HUES48 (cell line): ENCODE data around the gene ETF1.

Source experiments
- H3K27ac ChIP-seq: one replicate; pipeline ENCODE4 v1.7.0; 2013; ENCODE audit warnings: low read depth, low read length, inconsistent platforms
- H3K27me3 ChIP-seq: 2 replicates; pipeline ENCODE4 v1.6.1; 2013; ENCODE audit warnings: mild to moderate bottlenecking, low read length; ENCODE audit not compliant: control insufficient read depth, insufficient read depth
- H3K36me3 ChIP-seq: 2 replicates; pipeline ENCODE4 v1.6.1; 2013; ENCODE audit warnings: low read length; ENCODE audit not compliant: control insufficient read depth, insufficient read depth
- H3K4me1 ChIP-seq: 2 replicates; pipeline ENCODE4 v1.6.1; 2013; ENCODE audit warnings: mild to moderate bottlenecking, low read length; ENCODE audit not compliant: control insufficient read depth, insufficient read depth
- H3K4me3 ChIP-seq: 2 replicates; pipeline ENCODE4 v1.5.1; 2013; ENCODE audit warnings: mild to moderate bottlenecking, low read depth, low read length
- H3K9ac ChIP-seq: 2 replicates; pipeline ENCODE4 v1.6.1; 2013; ENCODE audit warnings: mild to moderate bottlenecking, low read depth, low read length, moderate library complexity
- H3K9me3 ChIP-seq: 2 replicates; pipeline ENCODE4 v1.6.1; 2013; ENCODE audit warnings: low read length; ENCODE audit not compliant: control insufficient read depth, insufficient read depth

Gene ETF1

GRCh38 chr5:138542956-138543729 is at the start of gene ETF1:
ETF1 (minus strand) TSS chr5:138543236; CDS start chr5:138542918, 318 bp downstream.
- peaks cover 19% of the 10 kb centered on the region for H3K4me1 ChIP-seq

GRCh38 chr5:138588013-138588788 is 45.2 kb upstream of the ETF1 start:
- H3K27me3 ChIP-seq = no peaks in the 10 kb centered on the region
- no peak overlapping the region for H3K4me3 ChIP-seq
- H3K27ac ChIP-seq = no peak overlapping the region
- H3K9me3 ChIP-seq = no peaks in the 10 kb centered on the region
- no peaks in the 10 kb centered on the region for H3K36me3 ChIP-seq
- no peaks in the 10 kb centered on the region for H3K4me1 ChIP-seq
- no peak overlapping the region for H3K9ac ChIP-seq

More at GRCh38 chr5:138542956-138543729, at the start of gene ETF1:
- peak within 1 kb of the TSS; percentile 96 for H3K27ac ChIP-seq
- peak within 1 kb of the TSS; percentile 93 for H3K4me3 ChIP-seq
- no peaks in the 10 kb centered on the region for H3K27me3 ChIP-seq
- H3K9me3 ChIP-seq = no peaks in the 10 kb centered on the region
- peaks cover 30% of the 10 kb centered on the region for H3K36me3 ChIP-seq
- peak within 1 kb of the TSS; percentile 97 for H3K9ac ChIP-seq

GRCh38 chr5:138585157-138585556 is 42.1 kb upstream of the ETF1 start:
- H3K27ac ChIP-seq = no peak overlapping the region
- no peaks in the 10 kb centered on the region for H3K36me3 ChIP-seq
- no peaks in the 10 kb centered on the region for H3K9me3 ChIP-seq
- H3K27me3 ChIP-seq = no peaks in the 10 kb centered on the region
- H3K4me3 ChIP-seq = no peak overlapping the region
- H3K9ac ChIP-seq = no peak overlapping the region
- H3K4me1 ChIP-seq = no peaks in the 10 kb centered on the region

- H3K27ac ChIP-seq = no peak overlapping the region
- no peaks in the 10 kb centered on the region for H3K27me3 ChIP-seq
- no peak overlapping the region for H3K4me3 ChIP-seq
- H3K36me3 ChIP-seq = no peaks in the 10 kb centered on the region
- H3K4me1 ChIP-seq = no peaks in the 10 kb centered on the region
- no peak overlapping the region for H3K9ac ChIP-seq
- no peaks in the 10 kb centered on the region for H3K9me3 ChIP-seq
Measured at GRCh38 chr5:138583984-138584637, 41.1 kb upstream of the ETF1 start.

GRCh38 chr5:138582959-138583358 is 39.9 kb upstream of the ETF1 start:
- no peaks in the 10 kb centered on the region for H3K36me3 ChIP-seq
- H3K27ac ChIP-seq = no peak overlapping the region
- H3K27me3 ChIP-seq = no peaks in the 10 kb centered on the region
- H3K4me3 ChIP-seq = no peak overlapping the region
- H3K9me3 ChIP-seq = no peaks in the 10 kb centered on the region
- H3K4me1 ChIP-seq = no peaks in the 10 kb centered on the region
- no peak overlapping the region for H3K9ac ChIP-seq

GRCh38 chr5:138580777-138581176 is 37.7 kb upstream of the ETF1 start:
- Histone ChIP-seq H3K36me3 (no peaks in the 10 kb centered on the region), H3K9ac (no peak overlapping the region), H3K4me3 (no peak overlapping the region), H3K27me3 (no peaks in the 10 kb centered on the region), H3K9me3 (no peaks in the 10 kb centered on the region), H3K27ac (no peak overlapping the region), H3K4me1 (no peaks in the 10 kb centered on the region)

GRCh38 chr5:138580001-138580400 is 37.0 kb upstream of the ETF1 start:
- H3K27me3 ChIP-seq = no peaks in the 10 kb centered on the region
- no peak overlapping the region for H3K4me3 ChIP-seq
- H3K36me3 ChIP-seq = no peaks in the 10 kb centered on the region
- no peaks in the 10 kb centered on the region for H3K9me3 ChIP-seq
- no peak overlapping the region for H3K9ac ChIP-seq
- no peaks in the 10 kb centered on the region for H3K4me1 ChIP-seq
- no peak overlapping the region for H3K27ac ChIP-seq

GRCh38 chr5:138579517-138579863 is 36.5 kb upstream of the ETF1 start:
- H3K4me1 ChIP-seq = no peaks in the 10 kb centered on the region
- H3K4me3 ChIP-seq = no peak overlapping the region
- no peak overlapping the region for H3K27ac ChIP-seq
- no peaks in the 10 kb centered on the region for H3K9me3 ChIP-seq
- no peaks in the 10 kb centered on the region for H3K36me3 ChIP-seq
- H3K9ac ChIP-seq = no peak overlapping the region
- no peaks in the 10 kb centered on the region for H3K27me3 ChIP-seq

GRCh38 chr5:138577452-138577851 is 34.4 kb upstream of the ETF1 start:
- Histone ChIP-seq H3K4me3 (no peak overlapping the region), H3K36me3 (peaks cover 17% of the 10 kb centered on the region), H3K9ac (no peak overlapping the region), H3K27ac (no peak overlapping the region), H3K9me3 (no peaks in the 10 kb centered on the region), H3K27me3 (no peaks in the 10 kb centered on the region), H3K4me1 (peaks cover 6% of the 10 kb centered on the region; the same call in 1 of the 2 replicates)

GRCh38 chr5:138575194-138576015 is 32.4 kb upstream of the ETF1 start, which contains the start of gene HSPA9:
HSPA9 (minus strand) TSS chr5:138575401; CDS start chr5:138575318, 83 bp downstream.
- peak within 1 kb of the TSS; percentile 99 for H3K9ac ChIP-seq
- H3K4me1 ChIP-seq = peaks cover 6% of the 10 kb centered on the region; the same call in 1 of the 2 replicates
- peak within 1 kb of the TSS; percentile 98 for H3K4me3 ChIP-seq
- H3K36me3 ChIP-seq = peaks cover 37% of the 10 kb centered on the region
- H3K9me3 ChIP-seq = no peaks in the 10 kb centered on the region
- H3K27ac ChIP-seq = peak within 1 kb of the TSS; percentile 99
- H3K27me3 ChIP-seq = no peaks in the 10 kb centered on the region
